Activated naive CD4-positive, alpha-beta T cell treated with anti-CD3 and anti-CD28 coated beads, Interleukin-2, amount 50 U/mL, for 24 hours (primary cell): Measurements from ENCODE around the gene SDHA.

ENCODE experiments used
- H3K27ac Mint-ChIP-seq: one replicate; pipeline ENCODE4 v1.8.0; 2021; ENCODE audit warnings: mild to moderate bottlenecking, mixed read lengths
- H3K27me3 Mint-ChIP-seq: one replicate; pipeline ENCODE4 v1.8.0; 2021; ENCODE audit warnings: mixed read lengths
- H3K36me3 Mint-ChIP-seq: one replicate; pipeline ENCODE4 v1.8.0; 2021; ENCODE audit warnings: mixed read lengths
- H3K4me1 Mint-ChIP-seq: one replicate; pipeline ENCODE4 v1.8.0; 2021; ENCODE audit warnings: mixed read lengths
- H3K4me3 Mint-ChIP-seq: one replicate; pipeline ENCODE4 v1.8.0; 2021; ENCODE audit warnings: mild to moderate bottlenecking, mixed read lengths
- H3K9me3 Mint-ChIP-seq: one replicate; pipeline ENCODE4 v1.8.0; 2021; ENCODE audit warnings: mixed read lengths

The SDHA gene

GRCh38 chr5:305050-305449, 86.9 kb downstream of the SDHA start:
- no peaks in the 10 kb centered on the region for H3K9me3 Mint-ChIP-seq
- H3K4me3 Mint-ChIP-seq, result no peak overlapping the region
- H3K36me3 Mint-ChIP-seq, result peaks cover 3% of the 10 kb centered on the region
- H3K4me1 Mint-ChIP-seq, result peaks cover 20% of the 10 kb centered on the region
- no peak overlapping the region for H3K27ac Mint-ChIP-seq
- no peaks in the 10 kb centered on the region for H3K27me3 Mint-ChIP-seq

- Mint-ChIP-seq H3K27ac (no peak overlapping the region), H3K36me3 (peaks cover 3% of the 10 kb centered on the region), H3K4me1 (peaks cover 20% of the 10 kb centered on the region), H3K27me3 (no peaks in the 10 kb centered on the region), H3K9me3 (no peaks in the 10 kb centered on the region), H3K4me3 (no peak overlapping the region)
Measured at GRCh38 chr5:305459-305858, 87.3 kb downstream of the SDHA start.

GRCh38 chr5:306011-306805, 88.1 kb downstream of the SDHA start:
- Mint-ChIP-seq H3K9me3 (no peaks in the 10 kb centered on the region), H3K27ac (no peak overlapping the region)

More at GRCh38 chr5:306011-306805, 88.1 kb downstream of the SDHA start:
- H3K36me3 Mint-ChIP-seq, result peaks cover 3% of the 10 kb centered on the region
- H3K27me3 Mint-ChIP-seq, result no peaks in the 10 kb centered on the region
- H3K4me3 Mint-ChIP-seq, result no peak overlapping the region
- peaks cover 15% of the 10 kb centered on the region for H3K4me1 Mint-ChIP-seq
